Measurements from ENCODE around the gene SLC25A2.
A peak's percentile ranks its signal among the peaks of the same experiment; 100 is the strongest.
"Not testable (repeated sequence)": the region's sequence is repeated elsewhere in the genome, so short reads cannot be mapped to it uniquely, and the experiment has no call there.

SLC25A2 gene

GRCh38 chr5:141303756-141304155 is at the start of gene SLC25A2:
SLC25A2 (minus strand) TSS chr5:141304049; CDS start chr5:141303865, 184 bp downstream.
- DNase-seq, result no peak

- DNase-seq, result no peak
Observed at GRCh38 chr5:141351591-141351990, 47.7 kb upstream of the SLC25A2 start.

- no peak for DNase-seq
Observed at GRCh38 chr5:141349917-141350619, 46.2 kb upstream of the SLC25A2 start, which contains the start of gene PCDHGB1. PCDHGB1 (plus strand) TSS chr5:141350099; CDS start chr5:141350261, 162 bp downstream.

GRCh38 chr5:141346017-141346416 is 42.2 kb upstream of the SLC25A2 start:
- not testable (repeated sequence) for DNase-seq

GRCh38 chr5:141345327-141345726 is 41.5 kb upstream of the SLC25A2 start:
- no peak for DNase-seq

GRCh38 chr5:141343953-141344463 is 40.2 kb upstream of the SLC25A2 start:
- DNase-seq, result no peak

GRCh38 chr5:141343242-141343952 is 39.5 kb upstream of the SLC25A2 start, which contains the start of gene PCDHGA3:
PCDHGA3 (plus strand) TSS chr5:141343829; CDS start chr5:141344034, 205 bp downstream.
- no peak for DNase-seq

- no peak for DNase-seq
Observed at GRCh38 chr5:141342773-141343172, 38.9 kb upstream of the SLC25A2 start.

- DNase-seq, result not testable (repeated sequence)
Observed at GRCh38 chr5:141340781-141341354, 37.0 kb upstream of the SLC25A2 start.

GRCh38 chr5:141338538-141339306 is 34.9 kb upstream of the SLC25A2 start, which contains the start of gene PCDHGA2:
PCDHGA2 (plus strand) TSS chr5:141338760.
- DNase-seq, result no peak

GRCh38 chr5:141332571-141332970 is 28.7 kb upstream of the SLC25A2 start:
- DNase-seq, result not testable (repeated sequence)

- DNase-seq, result no peak
Observed at GRCh38 chr5:141330299-141331080, 26.6 kb upstream of the SLC25A2 start, which contains the start of gene PCDHGA1. PCDHGA1 (plus strand) TSS chr5:141330514.

GRCh38 chr5:141328231-141328630 is 24.4 kb upstream of the SLC25A2 start:
- DNase-seq, result no peak

- DNase-seq, result peak; percentile 57 to 66
Observed at GRCh38 chr5:141326088-141326854, 22.4 kb upstream of the SLC25A2 start.

- no peak for DNase-seq
Observed at GRCh38 chr5:141322261-141322660, 18.4 kb upstream of the SLC25A2 start.

GRCh38 chr5:141320225-141321169 is 16.6 kb upstream of the SLC25A2 start, which contains the start of gene TAF7:
TAF7 (minus strand) TSS chr5:141320784; CDS start chr5:141320044, 740 bp downstream.
- peak; percentile 84 to 86 for DNase-seq

GRCh38 chr5:141319699-141320098 is 15.8 kb upstream of the SLC25A2 start:
- DNase-seq, result no peak

- DNase-seq, result no peak
Observed at GRCh38 chr5:141319202-141319601, 15.4 kb upstream of the SLC25A2 start.

- DNase-seq, result not testable (repeated sequence)
Observed at GRCh38 chr5:141316963-141317362, 13.1 kb upstream of the SLC25A2 start.
